Measurements from ENCODE around the gene HOMER1.

Gene HOMER1

GRCh38 chr5:79513704-79514390 lies at the start of gene HOMER1:
Gene HOMER1, minus strand, starts transcription at chr5:79514134. Its CDS starts 1,360 bp downstream, at chr5:79512774.
- Histone ChIP-seq H3K9me3 (ENCODE audit: control insufficient read depth, low read depth, low read length) (no peaks in the 10 kb centered on the region), H3K9ac (ENCODE audit: low read length) (peak within 1 kb of the TSS; percentile 83), H3K4me1 (ENCODE audit: control insufficient read depth, low read depth, low read length) (peaks cover 22% of the 10 kb centered on the region), H3K27me3 (ENCODE audit: control insufficient read depth, insufficient read depth, low read length) (peaks cover 13% of the 10 kb centered on the region), H3K4me3 (ENCODE audit: low read length) (peak within 1 kb of the TSS; percentile 75), H3K36me3 (ENCODE audit: control insufficient read depth, low read depth, low read length) (no peaks in the 10 kb centered on the region), H3K27ac (ENCODE audit: low read length) (peak within 1 kb of the TSS; percentile 81)

GRCh38 chr5:79563247-79563590 lies 49.3 kb upstream of the HOMER1 start:
- no peaks in the 10 kb centered on the region for H3K9me3 ChIP-seq (ENCODE audit: control insufficient read depth, low read depth, low read length)
- H3K27me3 ChIP-seq (ENCODE audit: control insufficient read depth, insufficient read depth, low read length): no peaks in the 10 kb centered on the region
- H3K4me3 ChIP-seq (ENCODE audit: low read length): peak overlapping the region; percentile 3
- no peak overlapping the region for H3K9ac ChIP-seq (ENCODE audit: low read length)
- H3K4me1 ChIP-seq (ENCODE audit: control insufficient read depth, low read depth, low read length): peaks cover 19% of the 10 kb centered on the region
- H3K36me3 ChIP-seq (ENCODE audit: control insufficient read depth, low read depth, low read length): no peaks in the 10 kb centered on the region
- no peak overlapping the region for H3K27ac ChIP-seq (ENCODE audit: low read length)

- H3K36me3 ChIP-seq (ENCODE audit: control insufficient read depth, low read depth, low read length): no peaks in the 10 kb centered on the region
- peak overlapping the region; percentile 3 for H3K4me3 ChIP-seq (ENCODE audit: low read length)
- no peak overlapping the region for H3K9ac ChIP-seq (ENCODE audit: low read length)
- H3K4me1 ChIP-seq (ENCODE audit: control insufficient read depth, low read depth, low read length): peaks cover 19% of the 10 kb centered on the region
- H3K9me3 ChIP-seq (ENCODE audit: control insufficient read depth, low read depth, low read length): no peaks in the 10 kb centered on the region
- H3K27me3 ChIP-seq (ENCODE audit: control insufficient read depth, insufficient read depth, low read length): no peaks in the 10 kb centered on the region
- H3K27ac ChIP-seq (ENCODE audit: low read length): no peak overlapping the region
These were observed 48.7 kb upstream of the HOMER1 start for GRCh38 chr5:79562351-79563246.

- no peaks in the 10 kb centered on the region for H3K9me3 ChIP-seq (ENCODE audit: control insufficient read depth, low read depth, low read length)
- H3K4me3 ChIP-seq (ENCODE audit: low read length): no peak overlapping the region
- no peaks in the 10 kb centered on the region for H3K36me3 ChIP-seq (ENCODE audit: control insufficient read depth, low read depth, low read length)
- no peak overlapping the region for H3K27ac ChIP-seq (ENCODE audit: low read length)
- H3K27me3 ChIP-seq (ENCODE audit: control insufficient read depth, insufficient read depth, low read length): no peaks in the 10 kb centered on the region
- no peak overlapping the region for H3K9ac ChIP-seq (ENCODE audit: low read length)
- H3K4me1 ChIP-seq (ENCODE audit: control insufficient read depth, low read depth, low read length): peaks cover 19% of the 10 kb centered on the region
These were observed 47.6 kb upstream of the HOMER1 start for GRCh38 chr5:79561525-79561893.

- no peaks in the 10 kb centered on the region for H3K9me3 ChIP-seq (ENCODE audit: control insufficient read depth, low read depth, low read length)
- peaks cover 19% of the 10 kb centered on the region for H3K4me1 ChIP-seq (ENCODE audit: control insufficient read depth, low read depth, low read length)
- no peak overlapping the region for H3K4me3 ChIP-seq (ENCODE audit: low read length)
- no peaks in the 10 kb centered on the region for H3K27me3 ChIP-seq (ENCODE audit: control insufficient read depth, insufficient read depth, low read length)
- H3K36me3 ChIP-seq (ENCODE audit: control insufficient read depth, low read depth, low read length): no peaks in the 10 kb centered on the region
- H3K27ac ChIP-seq (ENCODE audit: low read length): no peak overlapping the region
- H3K9ac ChIP-seq (ENCODE audit: low read length): no peak overlapping the region
These were observed 47.0 kb upstream of the HOMER1 start for GRCh38 chr5:79560771-79561524.

- no peak overlapping the region for H3K4me3 ChIP-seq (ENCODE audit: low read length)
- H3K9ac ChIP-seq (ENCODE audit: low read length): no peak overlapping the region
- H3K27ac ChIP-seq (ENCODE audit: low read length): no peak overlapping the region
- no peaks in the 10 kb centered on the region for H3K27me3 ChIP-seq (ENCODE audit: control insufficient read depth, insufficient read depth, low read length)
- H3K9me3 ChIP-seq (ENCODE audit: control insufficient read depth, low read depth, low read length): no peaks in the 10 kb centered on the region
- H3K4me1 ChIP-seq (ENCODE audit: control insufficient read depth, low read depth, low read length): peaks cover 8% of the 10 kb centered on the region
- H3K36me3 ChIP-seq (ENCODE audit: control insufficient read depth, low read depth, low read length): no peaks in the 10 kb centered on the region
These were observed 41.5 kb upstream of the HOMER1 start for GRCh38 chr5:79555418-79555817.

GRCh38 chr5:79552984-79553383 lies 39.0 kb upstream of the HOMER1 start:
- H3K4me3 ChIP-seq (ENCODE audit: low read length): no peak overlapping the region
- no peak overlapping the region for H3K27ac ChIP-seq (ENCODE audit: low read length)
- no peaks in the 10 kb centered on the region for H3K36me3 ChIP-seq (ENCODE audit: control insufficient read depth, low read depth, low read length)
- peaks cover 8% of the 10 kb centered on the region for H3K4me1 ChIP-seq (ENCODE audit: control insufficient read depth, low read depth, low read length)
- H3K9me3 ChIP-seq (ENCODE audit: control insufficient read depth, low read depth, low read length): no peaks in the 10 kb centered on the region
- H3K27me3 ChIP-seq (ENCODE audit: control insufficient read depth, insufficient read depth, low read length): no peaks in the 10 kb centered on the region
- H3K9ac ChIP-seq (ENCODE audit: low read length): no peak overlapping the region

- Histone ChIP-seq H3K9me3 (ENCODE audit: control insufficient read depth, low read depth, low read length) (no peaks in the 10 kb centered on the region), H3K4me1 (ENCODE audit: control insufficient read depth, low read depth, low read length) (no peaks in the 10 kb centered on the region), H3K27ac (ENCODE audit: low read length) (no peak overlapping the region), H3K27me3 (ENCODE audit: control insufficient read depth, insufficient read depth, low read length) (no peaks in the 10 kb centered on the region), H3K36me3 (ENCODE audit: control insufficient read depth, low read depth, low read length) (no peaks in the 10 kb centered on the region), H3K4me3 (ENCODE audit: low read length) (no peak overlapping the region), H3K9ac (ENCODE audit: low read length) (no peak overlapping the region)
These were observed 34.0 kb upstream of the HOMER1 start for GRCh38 chr5:79547982-79548381.

- no peak overlapping the region for H3K9ac ChIP-seq (ENCODE audit: low read length)
These were observed 33.5 kb upstream of the HOMER1 start for GRCh38 chr5:79547429-79547822.

GRCh38 chr5:79546782-79547428 lies 33.0 kb upstream of the HOMER1 start:
- Histone ChIP-seq H3K27ac (ENCODE audit: low read length) (no peak overlapping the region), H3K27me3 (ENCODE audit: control insufficient read depth, insufficient read depth, low read length) (no peaks in the 10 kb centered on the region), H3K4me3 (ENCODE audit: low read length) (no peak overlapping the region), H3K4me1 (ENCODE audit: control insufficient read depth, low read depth, low read length) (no peaks in the 10 kb centered on the region), H3K36me3 (ENCODE audit: control insufficient read depth, low read depth, low read length) (no peaks in the 10 kb centered on the region), H3K9ac (ENCODE audit: low read length) (no peak overlapping the region), H3K9me3 (ENCODE audit: control insufficient read depth, low read depth, low read length) (no peaks in the 10 kb centered on the region)

More at GRCh38 chr5:79547429-79547822, 33.5 kb upstream of the HOMER1 start:
- no peaks in the 10 kb centered on the region for H3K27me3 ChIP-seq (ENCODE audit: control insufficient read depth, insufficient read depth, low read length)
- H3K36me3 ChIP-seq (ENCODE audit: control insufficient read depth, low read depth, low read length): no peaks in the 10 kb centered on the region
- no peaks in the 10 kb centered on the region for H3K4me1 ChIP-seq (ENCODE audit: control insufficient read depth, low read depth, low read length)
- H3K9me3 ChIP-seq (ENCODE audit: control insufficient read depth, low read depth, low read length): no peaks in the 10 kb centered on the region
- no peak overlapping the region for H3K27ac ChIP-seq (ENCODE audit: low read length)
- no peak overlapping the region for H3K4me3 ChIP-seq (ENCODE audit: low read length)

- no peak overlapping the region for H3K27ac ChIP-seq (ENCODE audit: low read length)
- H3K9ac ChIP-seq (ENCODE audit: low read length): no peak overlapping the region
- no peak overlapping the region for H3K4me3 ChIP-seq (ENCODE audit: low read length)
- no peaks in the 10 kb centered on the region for H3K36me3 ChIP-seq (ENCODE audit: control insufficient read depth, low read depth, low read length)
- no peaks in the 10 kb centered on the region for H3K9me3 ChIP-seq (ENCODE audit: control insufficient read depth, low read depth, low read length)
- H3K4me1 ChIP-seq (ENCODE audit: control insufficient read depth, low read depth, low read length): no peaks in the 10 kb centered on the region
- H3K27me3 ChIP-seq (ENCODE audit: control insufficient read depth, insufficient read depth, low read length): no peaks in the 10 kb centered on the region
These were observed 30.2 kb upstream of the HOMER1 start for GRCh38 chr5:79544131-79544530.

All from iPS-18a (cell line).